Activated T-helper 1 cell treated with anti-CD3 and anti-CD28 coated beads, Interleukin-2, amount 50 U/mL, for 16 hours (primary cell): ENCODE results near the gene F13A1.

ENCODE experiments used
- DNase-seq, 2 donors: peaks; one replicate each; pipeline ENCODE4 v3.0.0-alpha.2; 2020; ENCODE audit warnings: low read depth in 1 of 2, low spot score in 1 of 2

F13A1 gene

DNA sequence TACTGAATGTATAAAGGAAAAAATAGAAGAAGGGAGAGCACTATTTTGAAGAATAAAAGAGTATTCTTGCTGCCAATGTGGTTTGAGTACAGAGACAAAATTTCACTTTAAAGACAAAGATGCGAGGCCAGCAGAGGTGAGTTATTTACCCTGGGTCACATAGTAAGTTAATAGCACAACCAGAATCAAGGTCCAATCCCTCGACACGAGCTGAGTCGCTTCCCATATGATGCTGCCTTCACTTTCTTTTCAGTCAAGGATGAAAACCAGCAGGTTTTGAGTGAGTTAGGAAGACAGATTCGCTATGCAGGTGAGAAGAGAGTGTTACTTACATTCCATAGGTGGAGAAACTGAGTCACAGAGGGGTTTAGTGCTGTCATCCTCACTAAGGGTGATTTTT lies 75.8 kb downstream of the F13A1 start:
- no peak for DNase-seq

DNA sequence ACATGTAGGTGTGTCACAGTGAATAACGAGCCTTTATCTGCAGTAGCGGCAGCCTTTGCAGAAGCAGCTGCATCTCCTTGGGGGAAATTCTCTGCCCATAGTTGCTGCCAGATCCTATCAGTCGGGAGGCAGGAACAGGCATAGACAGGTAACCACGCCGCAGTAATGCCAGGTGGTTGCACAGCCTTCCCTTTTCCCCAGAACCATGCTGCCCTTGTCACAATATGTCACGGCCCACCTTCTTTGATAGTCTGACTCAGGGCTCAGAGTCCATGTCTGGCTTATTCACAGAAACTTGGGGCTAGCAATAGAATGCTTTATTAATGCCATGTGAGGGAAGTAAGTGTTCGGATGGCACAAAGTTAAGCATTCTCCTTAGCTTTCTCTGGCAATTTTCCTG lies 76.6 kb downstream of the F13A1 start:
- no peak for DNase-seq

DNA sequence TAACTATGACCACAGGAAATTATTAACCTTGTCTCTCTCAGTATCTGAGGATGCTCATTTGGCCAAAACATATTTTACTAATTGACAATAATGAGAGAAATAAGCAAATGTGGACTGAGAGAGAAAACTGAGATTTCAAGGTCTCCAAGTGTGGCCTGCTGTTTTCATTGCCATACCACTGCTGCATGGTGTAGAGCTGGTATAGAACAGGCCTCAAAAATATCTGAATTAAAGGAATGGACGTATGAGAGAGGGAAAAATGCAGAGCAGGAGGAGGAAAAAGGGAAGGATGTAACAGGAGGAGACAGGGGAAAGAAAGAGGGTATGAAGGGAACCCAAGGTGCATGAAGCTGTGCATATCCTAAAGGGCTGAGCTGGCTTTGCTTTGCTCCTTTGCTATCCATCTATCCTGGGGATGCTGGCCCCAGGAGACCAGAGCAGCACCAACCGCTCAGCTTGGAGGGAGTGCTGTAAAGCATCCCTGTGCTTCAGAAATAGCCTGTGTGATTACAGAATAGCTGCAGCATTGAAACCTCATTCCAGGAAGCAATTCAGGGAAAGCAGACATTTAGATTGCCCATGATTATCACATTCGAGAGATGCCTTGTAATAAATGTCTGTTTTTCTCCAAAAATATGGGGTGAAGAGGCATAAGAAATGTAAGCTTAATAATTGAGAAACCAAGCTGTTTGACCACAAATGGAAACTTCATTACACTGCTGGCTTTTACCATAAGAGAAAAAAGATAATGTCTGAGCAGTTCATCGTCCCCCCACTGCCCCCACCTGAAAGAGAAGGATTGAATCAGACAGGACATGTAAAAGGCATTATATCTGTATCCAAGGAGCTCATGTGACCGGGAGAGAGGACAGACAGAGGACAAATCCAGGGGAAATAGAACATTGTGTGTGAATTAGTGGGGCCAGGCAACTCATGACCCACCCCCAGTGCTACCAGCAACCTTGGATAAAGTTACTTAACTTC lies 80.6 kb downstream of the F13A1 start:
- no peak for DNase-seq

DNA sequence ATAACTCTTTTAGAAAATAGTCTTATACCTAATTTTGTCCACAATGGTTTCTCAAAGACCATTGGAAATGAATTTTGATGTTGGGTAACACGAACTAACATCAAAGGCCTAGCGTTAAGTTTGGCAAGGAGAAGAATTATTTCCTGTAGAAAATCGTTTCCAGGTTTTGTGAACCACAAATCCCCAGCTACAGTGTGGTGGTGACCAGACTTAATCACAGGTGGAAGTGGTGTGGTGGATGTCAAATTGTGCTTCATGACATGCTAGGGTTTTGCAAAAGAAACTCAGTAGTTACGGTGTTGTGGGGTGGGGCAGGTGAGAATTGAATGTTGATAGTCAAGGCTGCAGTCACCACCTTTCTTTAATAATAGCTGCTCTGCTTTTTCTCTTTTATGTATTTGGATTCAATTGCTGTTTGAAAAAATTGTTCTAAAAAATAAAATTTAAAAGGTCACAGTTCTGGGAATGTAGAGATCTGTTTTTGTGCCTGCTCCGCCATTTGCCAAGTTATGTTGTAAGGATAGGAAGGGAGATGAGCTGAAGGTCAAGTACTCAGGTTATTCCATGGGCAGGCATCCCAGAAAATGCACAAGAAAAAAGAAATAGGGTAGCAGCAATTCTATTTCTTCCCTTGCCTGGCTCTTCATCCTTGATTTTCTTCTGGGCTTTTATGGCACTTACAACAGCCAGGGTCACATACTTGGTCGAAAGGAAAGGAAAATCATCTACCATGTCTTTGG lies 83.6 kb downstream of the F13A1 start:
- no peak for DNase-seq

DNA sequence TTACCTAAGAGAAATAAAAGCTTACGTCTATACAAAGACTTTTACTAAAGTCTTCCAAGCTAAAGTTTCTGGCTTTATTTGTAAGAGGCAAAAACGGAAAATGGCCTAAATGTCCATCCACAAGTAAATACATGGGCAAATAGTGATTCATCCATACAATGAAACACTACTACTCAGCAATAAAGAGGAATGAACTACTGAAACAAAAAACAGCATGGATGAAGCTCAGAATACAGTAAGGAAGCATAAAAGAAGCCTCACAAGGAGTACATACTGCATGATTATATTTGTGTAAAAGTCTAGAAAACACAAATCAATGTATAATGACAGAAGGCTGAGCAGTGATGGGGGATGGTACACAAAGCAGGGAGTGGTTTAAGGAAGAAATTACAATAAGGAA lies 84.7 kb downstream of the F13A1 start:
- DNase-seq = no peak

DNA sequence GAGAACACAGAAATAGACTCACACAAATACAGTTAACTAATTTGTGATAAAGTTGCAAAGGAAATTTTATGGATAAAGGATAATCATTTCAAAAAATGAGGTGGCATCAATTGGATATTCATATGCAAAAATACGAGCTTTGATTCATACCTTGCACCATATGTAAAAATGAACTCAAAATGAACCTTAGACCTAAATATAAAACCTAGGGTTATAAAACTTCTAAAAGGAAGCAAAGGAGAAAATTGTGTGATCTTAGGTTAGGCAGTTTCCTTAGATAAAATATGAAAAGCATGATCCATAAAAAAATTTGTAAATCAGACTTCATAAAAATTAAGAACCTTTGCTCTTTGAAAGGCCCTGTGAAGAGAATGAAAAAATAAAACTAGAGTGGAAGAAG lies 85.5 kb downstream of the F13A1 start:
- DNase-seq = no peak

DNA sequence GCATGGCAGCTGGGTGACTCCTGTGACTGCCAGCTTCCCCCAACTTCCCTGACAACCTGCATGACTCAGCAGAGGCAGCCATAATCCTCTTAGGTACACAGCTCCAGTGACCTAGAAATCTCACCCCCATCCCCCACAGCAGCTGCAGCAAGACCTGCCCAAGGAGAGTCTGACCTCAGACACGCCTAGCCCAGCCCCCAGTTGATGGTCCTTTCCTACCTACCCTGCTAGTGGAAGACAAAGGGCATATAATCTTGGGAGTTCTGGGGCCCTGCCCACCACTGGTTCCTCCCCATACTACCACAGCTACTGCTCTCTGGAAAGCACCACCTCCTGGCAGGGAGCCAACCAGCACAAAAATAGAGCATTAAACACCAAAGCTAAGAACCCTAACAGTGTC lies 90.2 kb downstream of the F13A1 start:
- DNase-seq = no peak

DNA sequence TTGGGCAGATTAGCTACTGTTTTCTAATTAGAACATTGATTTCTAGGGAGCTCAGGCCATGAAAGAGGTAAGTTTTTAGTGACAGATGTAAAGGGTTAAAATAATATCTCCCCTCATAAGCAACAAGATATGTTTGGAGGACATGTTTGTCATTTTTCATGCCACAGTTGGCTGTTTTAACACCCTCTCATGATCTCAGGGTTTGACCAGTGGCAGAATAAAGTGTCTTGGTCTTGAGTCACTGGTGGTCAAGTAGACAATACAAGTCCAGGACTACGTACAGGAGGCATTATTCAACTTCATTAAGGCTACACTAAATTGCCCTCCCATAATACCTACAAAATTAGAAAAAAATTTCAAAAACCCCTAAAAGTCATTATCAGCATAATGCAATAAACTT lies 92.6 kb downstream of the F13A1 start:
- DNase-seq = no peak

DNA sequence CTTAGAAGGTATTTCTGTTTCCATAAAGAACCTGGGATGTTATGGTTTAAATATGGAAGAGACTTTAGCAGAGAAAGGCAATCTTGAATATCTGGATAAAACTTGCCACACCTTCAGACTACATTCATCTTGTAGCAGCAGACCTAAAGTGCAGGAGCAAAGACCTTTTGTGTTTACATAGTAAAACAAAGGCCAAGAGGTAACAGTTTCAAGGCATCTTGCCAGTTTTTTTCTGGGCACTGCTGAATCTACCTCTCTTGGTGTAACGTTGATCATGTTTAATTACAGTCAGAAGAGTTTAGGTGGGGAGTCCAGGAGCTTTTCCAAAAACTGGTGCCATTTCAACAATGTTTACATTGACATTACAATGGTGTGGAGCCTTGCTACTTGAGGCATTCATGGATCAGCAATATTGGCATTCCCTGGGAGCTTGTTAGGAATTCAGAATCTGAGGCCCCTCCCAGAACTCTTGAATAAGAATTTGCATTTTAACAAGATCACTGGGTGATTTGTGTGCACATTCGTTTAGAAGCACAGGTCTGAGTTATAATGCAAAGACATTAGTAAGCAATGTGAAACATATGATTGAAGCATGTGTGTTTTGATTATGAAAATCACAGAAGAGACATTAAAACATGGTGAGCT lies 94.5 kb downstream of the F13A1 start:
- DNase-seq = no peak

DNA sequence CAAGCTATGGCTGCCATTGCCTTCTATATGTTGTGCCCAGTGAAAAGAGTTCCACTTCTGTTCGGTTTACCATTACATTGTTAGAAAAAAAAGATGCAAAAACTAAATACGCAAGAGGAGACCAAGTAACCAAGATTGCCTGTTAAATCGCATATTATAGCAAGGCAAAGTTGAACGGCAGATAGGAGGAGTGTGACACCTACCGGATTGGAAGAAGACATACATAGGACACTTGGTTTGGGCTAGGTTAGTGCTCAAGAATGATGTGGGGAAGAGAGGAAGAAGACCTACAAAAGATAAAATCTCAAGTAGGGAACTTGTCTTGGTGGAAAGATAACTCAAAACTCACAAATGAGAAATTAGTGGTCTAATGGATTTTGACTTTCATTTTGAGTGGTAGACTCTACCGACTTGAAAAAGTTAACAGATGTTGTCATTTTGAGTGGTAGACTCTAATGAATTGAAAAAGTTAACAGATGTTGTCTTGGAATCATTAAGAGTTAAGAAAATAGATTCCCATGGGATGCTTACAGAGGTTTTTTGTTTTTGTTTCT lies 95.5 kb downstream of the F13A1 start:
- no peak for DNase-seq

DNA sequence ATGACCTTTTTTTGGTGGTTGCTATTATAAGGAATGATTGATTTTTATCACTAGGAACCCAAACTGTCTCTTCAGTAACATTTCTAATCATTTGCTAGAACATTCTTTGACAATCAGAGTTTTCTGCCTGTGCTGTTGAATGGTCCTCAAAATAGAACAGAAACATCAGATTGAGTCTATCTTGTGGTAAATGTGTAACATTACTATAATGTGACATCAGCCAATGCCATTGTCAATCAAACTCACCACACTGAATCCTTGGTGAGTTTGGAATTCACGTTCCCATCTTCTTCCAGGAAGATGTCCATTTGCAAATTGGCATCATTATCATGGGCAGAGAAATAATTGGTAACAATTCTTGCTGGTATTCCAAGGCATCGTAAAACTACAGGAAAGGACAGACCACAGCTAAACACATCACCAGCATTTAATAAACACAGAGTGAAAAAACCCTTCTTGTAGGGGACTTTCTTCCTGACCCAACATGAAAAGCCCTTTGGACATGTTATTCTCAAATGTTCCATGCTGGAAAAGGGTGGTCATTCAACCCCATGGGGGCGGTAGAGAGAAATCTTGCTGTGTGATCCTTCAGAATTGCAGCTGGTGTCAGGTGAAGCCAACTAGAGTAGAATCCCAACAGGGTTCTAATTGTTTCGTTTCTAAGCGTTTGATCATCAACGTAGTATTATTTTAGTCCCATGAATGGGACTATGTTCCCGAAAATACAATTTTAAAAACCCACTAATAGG lies 98.5 kb downstream of the F13A1 start:
- DNase-seq = no peak

DNA sequence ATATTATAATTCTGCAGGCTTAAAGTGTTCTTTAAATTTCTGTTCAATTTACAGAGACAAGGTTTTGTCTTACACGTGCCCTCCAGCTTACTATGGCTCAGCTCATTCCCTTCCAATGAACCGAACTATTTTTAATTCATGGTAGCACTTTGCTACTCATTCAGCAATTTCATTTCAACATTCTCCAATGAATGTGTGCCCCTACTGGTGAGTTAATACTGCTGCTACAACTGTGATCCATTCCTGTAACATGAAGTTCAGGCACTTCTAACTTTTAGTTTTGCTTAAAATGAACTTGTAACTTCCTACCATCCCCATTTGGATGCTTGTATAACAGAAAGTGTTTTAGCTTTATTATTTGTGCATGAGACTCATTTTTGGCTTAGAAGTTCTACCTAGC lies 99.7 kb downstream of the F13A1 start:
- no peak for DNase-seq

DNA sequence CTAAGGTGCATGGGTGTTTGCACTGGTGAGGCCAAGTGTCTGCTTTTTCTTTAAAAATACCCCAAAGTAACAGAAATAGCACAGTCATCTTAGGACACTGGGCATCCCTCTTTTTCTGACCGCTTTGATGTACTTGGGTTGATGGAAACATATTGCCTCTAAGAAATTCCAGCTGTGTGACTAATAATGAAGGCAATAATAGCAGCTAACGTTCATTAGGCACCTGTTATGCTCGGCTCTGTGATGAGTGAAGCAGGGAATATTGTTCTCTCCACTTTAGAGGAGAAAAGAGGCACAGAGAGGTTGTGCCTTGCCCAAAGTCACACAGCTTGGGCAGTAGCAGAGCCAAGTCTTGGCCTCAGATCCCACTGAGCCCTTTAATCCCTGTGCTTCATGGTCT lies 100.7 kb downstream of the F13A1 start:
- no peak for DNase-seq

DNA sequence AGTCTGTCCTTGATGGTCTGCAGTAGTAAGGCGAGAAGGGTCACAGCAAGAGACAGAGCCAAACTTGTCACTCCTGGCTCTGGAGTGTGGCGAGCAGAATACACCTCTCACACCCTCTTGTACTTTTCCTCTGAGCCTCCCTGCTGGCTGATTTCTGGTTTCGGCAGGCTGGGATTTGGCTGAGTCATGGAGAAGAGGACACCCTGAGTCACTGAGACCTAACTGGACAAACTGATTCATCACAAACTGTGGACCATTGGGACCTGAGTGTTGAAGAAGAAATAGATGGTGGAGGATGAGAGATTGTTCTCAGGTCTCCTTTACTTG lies 101.7 kb downstream of the F13A1 start:
- no peak for DNase-seq

DNA sequence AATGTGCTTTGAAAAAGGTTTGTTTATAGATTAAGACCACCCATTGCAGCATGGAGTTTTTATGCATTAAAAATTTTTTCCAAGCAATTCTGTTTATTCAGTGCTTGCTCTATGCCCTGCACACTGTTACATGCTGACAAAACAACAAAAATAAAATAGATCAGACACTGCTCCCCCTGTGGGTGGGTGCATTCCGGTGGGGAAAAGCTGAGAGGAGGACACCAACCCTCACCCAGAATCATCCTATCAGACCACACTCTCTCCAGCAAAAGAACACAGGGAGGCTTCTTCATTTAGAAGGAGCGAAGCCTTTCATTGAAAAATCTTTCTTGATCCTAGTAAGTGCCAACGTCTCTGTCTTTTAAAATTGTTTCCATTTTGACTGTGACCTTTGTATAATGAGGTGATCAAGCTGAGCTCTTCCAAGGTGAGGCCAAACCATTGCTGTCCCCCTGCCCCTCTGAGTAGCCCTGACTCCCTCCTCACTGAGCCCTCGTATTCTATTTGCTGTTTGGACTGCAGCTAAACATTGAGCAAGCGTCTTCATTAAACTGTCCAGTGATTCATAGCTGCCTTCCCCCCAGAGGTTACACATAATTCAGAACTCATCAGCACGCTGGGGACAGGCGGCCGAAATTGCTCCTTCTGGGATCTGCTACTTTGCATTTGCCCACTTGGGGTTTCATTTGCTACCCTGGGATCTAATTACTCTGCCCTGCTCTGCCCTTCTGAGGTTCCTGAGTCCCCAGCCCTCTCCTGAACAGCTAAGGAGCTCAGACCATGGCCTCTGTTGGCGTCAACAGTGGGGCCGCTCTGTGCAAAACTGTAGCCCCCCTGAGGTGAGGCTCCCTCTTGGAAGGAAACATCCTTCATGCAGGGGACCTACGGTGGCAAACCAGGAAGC lies 102.4 kb downstream of the F13A1 start:
- DNase-seq = no peak

DNA sequence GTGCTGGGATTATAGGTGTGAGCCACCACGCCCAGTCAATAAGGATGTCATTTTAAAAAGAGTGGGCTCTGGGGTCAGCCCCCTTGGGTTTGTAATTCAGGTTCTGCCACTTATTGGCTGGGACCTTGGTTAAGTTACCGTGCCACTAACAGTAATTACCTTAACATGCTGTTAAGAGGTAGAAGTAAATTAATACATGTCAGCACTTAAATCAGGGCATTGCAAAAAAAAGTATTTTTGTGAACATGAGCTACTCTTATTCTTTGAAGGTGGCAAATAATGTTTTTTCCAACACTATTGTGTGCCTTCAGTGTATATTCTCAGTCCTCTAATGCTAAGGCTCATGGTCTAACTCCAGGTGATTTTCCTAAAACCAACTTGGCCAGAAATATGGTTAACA lies 109.5 kb downstream of the F13A1 start:
- DNase-seq = no peak

DNA sequence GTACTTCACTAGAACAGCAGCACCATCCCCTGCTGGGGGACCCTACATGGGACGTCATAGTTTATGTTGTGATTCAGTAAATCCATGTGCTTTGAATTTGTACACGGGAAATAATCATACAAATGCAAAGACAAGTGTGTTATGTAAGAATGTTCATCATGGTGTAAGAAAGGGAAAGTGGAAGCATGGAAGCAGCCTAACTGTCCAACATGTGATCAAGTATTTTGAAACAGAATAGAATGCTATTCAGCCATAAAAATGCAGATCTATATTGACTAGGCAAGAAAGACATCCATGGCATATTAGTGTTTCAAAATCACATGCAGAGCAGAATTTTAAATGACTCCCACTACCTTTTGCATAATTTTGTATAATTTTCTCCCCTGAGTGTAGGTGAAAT lies 117.6 kb downstream of the F13A1 start:
- no peak for DNase-seq

DNA sequence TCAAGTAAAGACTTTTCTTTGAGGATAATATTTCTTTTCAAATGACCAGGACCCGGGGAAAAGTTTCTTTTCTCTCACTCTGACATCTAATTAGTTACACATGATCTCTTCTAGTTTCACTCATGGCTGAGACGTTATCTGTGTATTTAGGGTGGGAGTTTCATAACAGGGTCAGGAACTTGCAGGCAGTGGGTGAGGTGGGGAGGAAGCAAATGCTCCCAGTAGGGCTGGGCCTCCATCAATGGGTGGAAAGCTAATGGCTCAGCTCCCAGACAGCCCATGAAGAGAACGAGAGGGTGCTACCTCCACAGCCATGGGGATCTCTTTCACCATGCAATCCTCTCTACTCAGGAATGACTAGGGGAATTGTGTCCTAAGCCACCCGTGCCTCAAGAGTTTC lies 119.3 kb downstream of the F13A1 start:
- DNase-seq = no peak

DNA sequence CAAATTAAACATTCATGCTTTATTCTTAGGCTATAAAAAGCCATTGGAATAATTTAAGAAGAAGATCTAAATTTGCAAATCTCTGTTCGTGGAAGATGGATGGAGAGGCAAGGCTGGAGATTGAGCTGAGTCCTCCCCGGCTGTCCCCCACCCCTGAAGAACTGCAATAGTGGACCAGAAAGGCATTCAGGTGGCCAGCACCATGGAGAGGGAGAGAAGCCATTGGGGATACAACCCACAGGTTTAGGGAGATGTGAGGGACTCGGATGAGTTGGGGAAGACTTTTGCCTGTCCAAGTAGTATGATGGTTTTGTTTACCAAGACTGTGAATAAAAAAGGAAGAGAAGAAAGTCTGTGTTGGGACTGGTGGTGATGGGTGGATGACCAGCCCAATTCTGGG lies 120.8 kb downstream of the F13A1 start:
- no peak for DNase-seq

DNA sequence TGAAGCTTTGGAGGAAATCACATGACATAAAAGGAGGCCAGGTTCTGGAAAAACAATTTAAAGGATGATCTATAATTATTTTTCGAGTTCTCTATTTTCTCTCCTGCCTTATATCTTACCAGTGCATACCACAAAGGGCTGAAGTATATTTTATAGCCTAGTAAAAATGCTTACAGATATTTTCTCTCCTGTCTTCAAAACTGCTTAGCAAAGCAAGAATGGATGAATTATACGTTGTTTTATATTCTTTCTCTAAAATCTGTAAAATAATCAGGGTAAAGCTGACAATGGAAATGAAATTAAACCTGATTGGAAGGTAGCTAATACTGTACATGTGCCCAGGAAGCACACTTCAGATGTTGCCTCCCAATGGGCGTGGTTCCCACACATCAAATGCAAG lies 123.7 kb downstream of the F13A1 start:
- DNase-seq = no peak
